HCT116 (cell line): ENCODE data around the gene FBXO24. TPM values are rescaled to one million over a fixed set of nuclear protein-coding genes. Genes with fewer than 3 reads are reported as not detected.

Experiments
- ATAC-seq: fragments of 200-7000 bp; cut with Tn5 transposase; 2 replicates; pipeline ENCODE4 v1.9.1; 2020; ENCODE audit warnings: mild to moderate bottlenecking, moderate library complexity
- BruUV-seq: library from RNA; stranded (reverse); fragments of 400-500 nt; replicated peaks from 2 replicates; lab custom pipeline; 2021; lab: Mats Ljungman, UMichigan
- CTCF ChIA-PET: fragments of 300-600 bp; sonication (Branson Sonifier 250); formaldehyde crosslinking; loops from one replicate; lab custom pipeline; 2021; ENCODE audit warnings: antibody characterized with exemption; lab: Charles Lee
- POLR2A ChIA-PET: fragments of 300-600, 350-600 bp; sonication (Branson Sonifier 250); formaldehyde crosslinking; loops from one replicate; lab custom pipeline; 2021; ENCODE audit warnings: antibody characterized with exemption; lab: Charles Lee
- RAD21 ChIA-PET, 2 experiments: fragments of 300-600 bp; sonication (Branson Sonifier 250); formaldehyde crosslinking; loops; one replicate each; lab custom pipeline; 2023; ENCODE audit warnings: low total read pairs in 2 of 2; ENCODE audit not compliant: uncharacterized antibody in 2 of 2, unreplicated experiment in 2 of 2, low non-redundant PET in 1 of 2; lab: Charles Lee
- DNase-seq: peaks from one replicate; pipeline ENCODE4 v3.0.0-alpha.2; 2010; ENCODE audit warnings: low read depth, low spot score
- H2AFZ ChIP-seq: fragments of 200-600 bp; shearing (Covaris generic), sonication (generic); 2 replicates; pipeline ENCODE4 v1.6.1; 2017; ENCODE audit warnings: low read depth, mixed run types, mixed read lengths, antibody characterized with exemption, low read length; ENCODE audit not compliant: poor library complexity, severe bottlenecking
- H3K27ac ChIP-seq: 2 replicates; pipeline ENCODE4 v1.5.1; 2012; ENCODE audit warnings: low read depth, low read length
- H3K27me3 ChIP-seq: fragments of 200-600 bp; sonication (generic); 2 replicates; pipeline ENCODE4 v1.6.1; 2016; ENCODE audit warnings: mixed run types, low read length, mixed read lengths; ENCODE audit not compliant: insufficient read depth
- H3K36me3 ChIP-seq, 2 experiments: fragments of 200-500 bp in 1 of 2; fragments of 200-600 bp in 1 of 2; sonication (Bioruptor generic) in 1 of 2; sonication (generic) in 1 of 2; 2 replicates each; pipeline versions ENCODE4 v1.5.1 to v1.6.1; 2014 to 2016; ENCODE audit warnings: low read length in 2 of 2, inconsistent platforms in 1 of 2, mixed read lengths in 1 of 2, mixed run types in 1 of 2; ENCODE audit not compliant: insufficient read depth in 2 of 2, control insufficient read depth in 1 of 2
- H3K4me1 ChIP-seq, 2 experiments: fragments of 200-600 bp in 1 of 2; sonication (generic) in 1 of 2; 2 replicates each; pipeline versions ENCODE4 v1.5.1 to v1.6.1; 2012 to 2017; ENCODE audit warnings: low read length in 2 of 2, inconsistent platforms in 1 of 2, mild to moderate bottlenecking in 1 of 2, mixed read lengths in 1 of 2, mixed run types in 1 of 2, moderate library complexity in 1 of 2; ENCODE audit not compliant: insufficient read depth in 2 of 2, control insufficient read depth in 1 of 2
- H3K4me2 ChIP-seq: fragments of 200-600 bp; sonication (generic); 2 replicates; pipeline ENCODE4 v1.6.1; 2017; ENCODE audit warnings: mixed run types, low read length, mixed read lengths
- H3K4me3 ChIP-seq, 2 experiments: fragments of 200-600 bp in 1 of 2; sonication (generic) in 1 of 2; replicated peaks in 1 of 2; 2 replicates each; pipeline ENCODE4 v1.5.1; 2011 to 2016; ENCODE audit warnings: low read length in 2 of 2, control low read depth in 1 of 2, low read depth in 1 of 2, mild to moderate bottlenecking in 1 of 2, mixed read lengths in 1 of 2, mixed run types in 1 of 2
- H3K79me2 ChIP-seq: fragments of 200-600 bp; sonication (generic); 2 replicates; pipeline ENCODE4 v1.6.1; 2017; ENCODE audit warnings: mild to moderate bottlenecking, mixed run types, low read length, moderate library complexity, mixed read lengths; ENCODE audit not compliant: insufficient read depth
- H3K9ac ChIP-seq: fragments of 200-600 bp; sonication (generic); 2 replicates; pipeline ENCODE4 v1.6.1; 2016; ENCODE audit warnings: low read length, mixed read lengths
- H3K9me2 ChIP-seq: fragments of 200-600 bp; sonication (generic), shearing (Covaris generic); 2 replicates; pipeline ENCODE4 v1.6.1; 2017; ENCODE audit warnings: mixed run types, mild to moderate bottlenecking, moderate library complexity; ENCODE audit not compliant: insufficient read depth
- H3K9me3 ChIP-seq, 2 experiments: fragments of 200-500 bp in 1 of 2; fragments of 200-600 bp in 1 of 2; sonication (Bioruptor generic) in 1 of 2; sonication (generic) in 1 of 2; 2 replicates each; pipeline ENCODE4 v1.6.1; 2014 to 2017; ENCODE audit warnings: low read length in 2 of 2, mixed read lengths in 2 of 2, inconsistent platforms in 1 of 2, low read depth in 1 of 2, mild to moderate bottlenecking in 1 of 2, mixed run types in 1 of 2, moderate library complexity in 1 of 2; ENCODE audit not compliant: control insufficient read depth in 1 of 2, insufficient read depth in 1 of 2
- H4K20me1 ChIP-seq: fragments of 200-600 bp; sonication (generic), shearing (Covaris generic); 2 replicates; pipeline ENCODE4 v1.6.1; 2017; ENCODE audit warnings: mixed run types, mild to moderate bottlenecking, moderate library complexity; ENCODE audit not compliant: insufficient read depth
- ATF3 ChIP-seq: IDR thresholded peaks from 2 replicates; pipeline ENCODE4 v1.6.1; 2012
- CTCF ChIP-seq, 3 experiments: fragments of 200-600 bp in 1 of 3; sonication (generic) in 1 of 3; IDR thresholded peaks in 2 of 3; conservative IDR thresholded peaks in 1 of 3; 2 replicates each; pipeline ENCODE4 v1.5.1; 2012 to 2017; ENCODE audit warnings: low read depth in 2 of 3, low read length in 2 of 3, antibody characterized with exemption in 1 of 3, borderline replicate concordance in 1 of 3, control low read depth in 1 of 3, mild to moderate bottlenecking in 1 of 3, mixed read lengths in 1 of 3, mixed run types in 1 of 3, moderate library complexity in 1 of 3; ENCODE audit not compliant: insufficient read depth in 1 of 3
- EGR1 ChIP-seq: IDR thresholded peaks from 2 replicates; pipeline ENCODE4 v1.6.1; 2012; ENCODE audit warnings: low read depth
- EZH2 ChIP-seq: fragments of 200-600 bp; sonication (generic); IDR thresholded peaks from 2 replicates; pipeline ENCODE4 v1.6.1; 2017; ENCODE audit warnings: antibody characterized with exemption, mixed run types
- EZH2phosphoT487 ChIP-seq: fragments of 200-600 bp; IDR thresholded peaks from 2 replicates; pipeline ENCODE4 v1.6.1; 2018; ENCODE audit warnings: antibody characterized with exemption, borderline replicate concordance
- FOSL1 ChIP-seq: IDR thresholded peaks from 2 replicates; pipeline ENCODE4 v1.6.1; 2012; ENCODE audit warnings: low read depth
- JUND ChIP-seq: IDR thresholded peaks from 2 replicates; pipeline ENCODE4 v1.6.1; 2012
- MAX ChIP-seq: IDR thresholded peaks from 2 replicates; pipeline ENCODE4 v1.6.1; 2012
- POLR2AphosphoS5 ChIP-seq: IDR thresholded peaks from 2 replicates; pipeline ENCODE4 v1.6.1; 2011; ENCODE audit warnings: mild to moderate bottlenecking, low read depth, low read length, moderate library complexity
- RAD21 ChIP-seq: IDR thresholded peaks from 2 replicates; pipeline ENCODE4 v1.6.1; 2012; ENCODE audit warnings: low read depth, mild to moderate bottlenecking
- REST ChIP-seq: IDR thresholded peaks from 2 replicates; pipeline ENCODE4 v1.6.1; 2012; ENCODE audit warnings: low read depth
- SIN3A ChIP-seq: IDR thresholded peaks from 2 replicates; pipeline ENCODE4 v1.6.1; 2012; ENCODE audit warnings: low read depth
- SP1 ChIP-seq: IDR thresholded peaks from 2 replicates; pipeline ENCODE4 v1.6.1; 2012; ENCODE audit warnings: low read depth
- SRF ChIP-seq: IDR thresholded peaks from 2 replicates; pipeline ENCODE4 v1.6.1; 2012; ENCODE audit warnings: low read depth
- TCF7L2 ChIP-seq: IDR thresholded peaks from 2 replicates; pipeline ENCODE4 v1.7.0; 2011; ENCODE audit warnings: borderline replicate concordance, inconsistent platforms; ENCODE audit not compliant: insufficient read depth, insufficient read length; ENCODE audit errors: extremely low read depth
- ZBTB33 ChIP-seq: IDR thresholded peaks from 2 replicates; pipeline ENCODE4 v1.6.1; 2011; ENCODE audit warnings: mild to moderate bottlenecking, low read length, moderate library complexity; ENCODE audit not compliant: insufficient replicate concordance; ENCODE audit errors: extremely low read depth
- ZFX ChIP-seq: fragments of 450-650 bp; IDR thresholded peaks from 2 replicates; pipeline ENCODE4 v1.6.1; 2017
- ZNF274 ChIP-seq: fragments of 200-500 bp; sonication (Bioruptor generic); IDR thresholded peaks from 2 replicates; pipeline ENCODE4 v1.6.1; 2014; ENCODE audit warnings: mild to moderate bottlenecking, low read depth, low read length, inconsistent platforms
- intact Hi-C: fragments of 100-400 bp; cut with micrococcal nuclease; formaldehyde crosslinking; loops from 2 replicates; pipeline ENCODE4 v1.10.0; 2022
- total RNA-seq: library from RNA; stranded (reverse); gene quantifications from one replicate; pipeline ENCODE4 v1.2.1, GENCODE V29; 2021; ENCODE audit not compliant: unreplicated experiment

FBXO24 gene
- total RNA-seq, 1 experiment from 2014 or later: 2.1 TPM

- CTCF ChIA-PET: interaction anchor here (1.1 kb wide), 1 partner anchor 10 kb away, joined by 4 read pairs; no protein-coding TSS in a partner anchor
- Histone ChIP-seq H3K36me3 (no peaks in the 10 kb centered on the region), H3K79me2 (no peaks in the 10 kb centered on the region), H3K9me3 (no peaks in the 10 kb centered on the region), H3K9me2 (no peaks in the 10 kb centered on the region)
- no peak for DNase-seq
- intact Hi-C loops: no loop called here
- TF ChIP-seq POLR2AphosphoS5 (no peak), FOSL1 (no peak), CTCF (IDR thresholded peaks at IDR 0.05 in 2 of 3, conservative IDR thresholded peaks at IDR 0.05 in 1 of 3; ENCODE audit: borderline replicate concordance in 1 of 3, insufficient read depth in 1 of 3, low read depth in 2 of 3, low read length in 2 of 3) (no peak), ATF3 (no peak), SRF (no peak), MAX (no peak), SP1 (no peak), REST (no peak), TCF7L2 (no peak), SIN3A (no peak), ZFX (no peak), RAD21 (no peak), EGR1 (no peak), ZBTB33 (no peak), JUND (no peak), EZH2 (no peak), EZH2phosphoT487 (no peak), ZNF274 (no peak)
- TF ChIP-seq, all 23 proteins: peak for 0
- ChIA-PET POLR2A (interaction anchor here (1.5 kb wide), 1 partner anchor 12 kb away, joined by 6 read pairs; the partner anchor contains the start of genes FBXO24 and LRCH4), RAD21 (interaction anchor here in 1 of 2 experiments (0.7 kb wide), 1 partner anchor 43 kb away, joined by 3 read pairs; no protein-coding TSS in a partner anchor)
- Histone ChIP-seq H3K9ac (no peak overlapping the region), H4K20me1 (no peaks in the 10 kb centered on the region), H3K4me2 (no peak overlapping the region), H3K4me1 (peaks cover 0 to 21% of the 10 kb centered on the region in 2 experiments; a peak in 3 of 4 replicates), H3K27me3 (no peaks in the 10 kb centered on the region), H3K4me3 (no peak overlapping the region), H2AFZ (no peak overlapping the region), H3K27ac (no peak overlapping the region)
- BruUV-seq: no TSS peak
- ATAC-seq: no peak
Observed at GRCh38 chr7:100598425-100598824, 12.3 kb downstream of the FBXO24 start.
